ENCODE results near the gene XXYLT1.

DNA sequence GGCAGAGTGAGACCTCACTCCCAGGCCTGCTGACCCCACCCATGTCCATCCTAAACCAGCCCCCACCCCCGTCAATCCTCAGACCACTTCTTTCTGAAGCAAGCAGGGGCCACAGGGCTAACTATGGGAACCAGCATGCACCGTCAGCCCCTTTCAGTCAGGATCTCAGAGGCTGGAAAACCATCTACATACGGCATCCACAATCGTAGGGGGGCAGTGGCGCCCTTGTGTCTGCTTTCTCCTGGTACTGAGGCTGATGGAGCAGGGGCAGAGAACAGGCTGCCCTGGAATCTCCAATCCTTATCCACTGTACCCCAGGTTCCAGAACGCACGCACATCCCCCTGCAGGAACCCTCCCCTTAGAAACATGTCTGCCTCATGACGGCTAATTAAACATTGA lies 56.6 kb downstream of the XXYLT1 start:
- TF ChIP-seq, protein P1, sequence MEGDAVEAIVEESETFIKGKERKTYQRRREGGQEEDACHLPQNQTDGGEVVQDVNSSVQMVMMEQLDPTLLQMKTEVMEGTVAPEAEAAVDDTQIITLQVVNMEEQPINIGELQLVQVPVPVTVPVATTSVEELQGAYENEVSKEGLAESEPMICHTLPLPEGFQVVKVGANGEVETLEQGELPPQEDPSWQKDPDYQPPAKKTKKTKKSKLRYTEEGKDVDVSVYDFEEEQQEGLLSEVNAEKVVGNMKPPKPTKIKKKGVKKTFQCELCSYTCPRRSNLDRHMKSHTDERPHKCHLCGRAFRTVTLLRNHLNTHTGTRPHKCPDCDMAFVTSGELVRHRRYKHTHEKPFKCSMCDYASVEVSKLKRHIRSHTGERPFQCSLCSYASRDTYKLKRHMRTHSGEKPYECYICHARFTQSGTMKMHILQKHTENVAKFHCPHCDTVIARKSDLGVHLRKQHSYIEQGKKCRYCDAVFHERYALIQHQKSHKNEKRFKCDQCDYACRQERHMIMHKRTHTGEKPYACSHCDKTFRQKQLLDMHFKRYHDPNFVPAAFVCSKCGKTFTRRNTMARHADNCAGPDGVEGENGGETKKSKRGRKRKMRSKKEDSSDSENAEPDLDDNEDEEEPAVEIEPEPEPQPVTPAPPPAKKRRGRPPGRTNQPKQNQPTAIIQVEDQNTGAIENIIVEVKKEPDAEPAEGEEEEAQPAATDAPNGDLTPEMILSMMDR (IDR thresholded peaks at IDR 0.05): no peak
- no peak for TF ChIP-seq KDM1A (IDR thresholded peaks at IDR 0.05; ENCODE audit: low read depth)
- TF ChIP-seq RCOR1 (IDR thresholded peaks at IDR 0.05; ENCODE audit: low read depth, low read length): no peak
- TF ChIP-seq HOXB13 (CRISPR knock-in tag; IDR thresholded peaks at IDR 0.05; ENCODE audit: low read depth): no peak
- TF ChIP-seq, protein P2, sequence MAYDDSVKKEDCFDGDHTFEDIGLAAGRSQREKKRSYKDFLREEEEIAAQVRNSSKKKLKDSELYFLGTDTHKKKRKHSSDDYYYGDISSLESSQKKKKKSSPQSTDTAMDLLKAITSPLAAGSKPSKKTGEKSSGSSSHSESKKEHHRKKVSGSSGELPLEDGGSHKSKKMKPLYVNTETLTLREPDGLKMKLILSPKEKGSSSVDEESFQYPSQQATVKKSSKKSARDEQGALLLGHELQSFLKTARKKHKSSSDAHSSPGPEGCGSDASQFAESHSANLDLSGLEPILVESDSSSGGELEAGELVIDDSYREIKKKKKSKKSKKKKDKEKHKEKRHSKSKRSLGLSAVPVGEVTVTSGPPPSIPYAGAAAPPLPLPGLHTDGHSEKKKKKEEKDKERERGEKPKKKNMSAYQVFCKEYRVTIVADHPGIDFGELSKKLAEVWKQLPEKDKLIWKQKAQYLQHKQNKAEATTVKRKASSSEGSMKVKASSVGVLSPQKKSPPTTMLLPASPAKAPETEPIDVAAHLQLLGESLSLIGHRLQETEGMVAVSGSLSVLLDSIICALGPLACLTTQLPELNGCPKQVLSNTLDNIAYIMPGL (CRISPR knock-in tag; IDR thresholded peaks at IDR 0.05; ENCODE audit: borderline replicate concordance): no peak
- TF ChIP-seq, protein P3, sequence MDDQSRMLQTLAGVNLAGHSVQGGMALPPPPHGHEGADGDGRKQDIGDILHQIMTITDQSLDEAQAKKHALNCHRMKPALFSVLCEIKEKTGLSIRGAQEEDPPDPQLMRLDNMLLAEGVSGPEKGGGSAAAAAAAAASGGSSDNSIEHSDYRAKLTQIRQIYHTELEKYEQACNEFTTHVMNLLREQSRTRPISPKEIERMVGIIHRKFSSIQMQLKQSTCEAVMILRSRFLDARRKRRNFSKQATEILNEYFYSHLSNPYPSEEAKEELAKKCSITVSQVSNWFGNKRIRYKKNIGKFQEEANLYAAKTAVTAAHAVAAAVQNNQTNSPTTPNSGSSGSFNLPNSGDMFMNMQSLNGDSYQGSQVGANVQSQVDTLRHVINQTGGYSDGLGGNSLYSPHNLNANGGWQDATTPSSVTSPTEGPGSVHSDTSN (IDR thresholded peaks at IDR 0.05): no peak
- TF ChIP-seq CEBPB (IDR thresholded peaks at IDR 0.05): no peak
- no peak for TF ChIP-seq ZFP36 (IDR thresholded peaks at IDR 0.05; ENCODE audit: borderline replicate concordance, partially characterized antibody)
- no peak for TF ChIP-seq NPAS2 (CRISPR knock-in tag; IDR thresholded peaks at IDR 0.05; ENCODE audit: borderline replicate concordance)

Data from A549 (cell line).